ENCODE results near the gene SZRD1.

The SZRD1 gene

GRCh38 chr1:16440470-16441281 is 73.6 kb downstream of the SZRD1 start, which contains the start of gene NECAP2:
TSS of gene NECAP2 (plus strand) at chr1:16440724. CDS start at chr1:16440762, 38 bp downstream.
- DNase-seq (ENCODE audit: low read depth) = peak; percentile 93

DNA sequence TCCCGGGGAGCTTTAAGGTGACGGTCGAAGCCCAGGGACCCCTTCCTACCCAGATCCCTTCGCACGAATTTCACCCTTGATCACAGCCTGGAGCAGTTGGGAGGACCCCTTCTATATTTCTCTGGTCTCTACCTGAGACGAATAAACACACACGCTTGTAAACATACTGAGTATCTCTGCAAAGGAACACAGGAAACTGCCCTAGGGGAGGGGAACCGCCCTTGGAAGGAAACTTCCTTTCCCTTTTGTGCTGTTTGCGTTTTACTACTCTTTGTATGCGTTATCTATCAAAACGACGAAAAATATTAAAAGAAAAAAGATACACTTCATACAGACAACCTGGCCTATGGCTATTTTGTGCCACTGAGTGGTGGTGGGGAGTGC is 74.2 kb downstream of the SZRD1 start:
- DNase-seq (ENCODE audit: low read depth) = no peak

- DNase-seq (ENCODE audit: low read depth) = no peak
Measured at GRCh38 chr1:16442265-16442664, 75.2 kb downstream of the SZRD1 start.

GRCh38 chr1:16442941-16443340 is 75.9 kb downstream of the SZRD1 start:
- DNase-seq (ENCODE audit: low read depth) = no peak

DNA sequence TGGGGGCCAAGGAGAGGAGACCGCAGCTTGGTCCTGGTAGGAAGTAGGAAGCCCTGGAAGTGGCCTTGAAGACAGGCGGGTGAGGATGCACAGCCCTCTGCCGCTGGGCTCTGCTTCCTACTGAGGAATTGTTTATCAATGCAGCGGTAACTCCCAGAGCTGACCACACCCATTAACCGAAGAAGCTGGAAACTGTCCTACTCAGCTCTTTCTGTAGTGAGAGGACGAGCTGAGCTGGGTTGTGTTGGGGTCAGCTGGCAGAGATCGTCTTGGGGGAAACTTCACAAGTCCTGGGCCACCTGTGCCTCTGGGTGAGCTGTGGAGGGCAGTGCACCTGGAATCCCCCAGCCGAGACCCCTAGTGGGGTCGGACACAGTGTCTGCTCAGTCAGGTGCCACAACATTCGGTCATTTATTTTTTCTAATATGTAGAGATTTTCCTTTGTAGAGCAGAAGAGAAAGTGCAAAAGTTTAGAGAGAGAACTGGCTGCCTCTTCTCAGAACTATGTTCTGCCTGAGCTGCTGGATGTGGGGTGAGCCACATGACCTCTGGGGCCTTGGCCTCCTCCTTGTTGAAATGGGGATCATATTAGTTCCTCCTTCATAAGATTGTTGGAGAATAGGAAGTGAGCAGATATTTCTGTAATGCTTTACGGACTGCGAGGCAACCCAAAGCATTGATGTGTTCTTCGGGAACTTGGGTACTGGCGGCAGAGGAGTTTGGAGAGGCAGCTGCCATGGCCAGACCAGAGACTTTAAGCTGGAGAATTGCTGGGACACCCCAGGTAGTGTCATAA is 77.1 kb downstream of the SZRD1 start:
- DNase-seq (ENCODE audit: low read depth) = no peak

GRCh38 chr1:16445052-16445451 is 78.0 kb downstream of the SZRD1 start:
- DNase-seq (ENCODE audit: low read depth) = no peak

DNA sequence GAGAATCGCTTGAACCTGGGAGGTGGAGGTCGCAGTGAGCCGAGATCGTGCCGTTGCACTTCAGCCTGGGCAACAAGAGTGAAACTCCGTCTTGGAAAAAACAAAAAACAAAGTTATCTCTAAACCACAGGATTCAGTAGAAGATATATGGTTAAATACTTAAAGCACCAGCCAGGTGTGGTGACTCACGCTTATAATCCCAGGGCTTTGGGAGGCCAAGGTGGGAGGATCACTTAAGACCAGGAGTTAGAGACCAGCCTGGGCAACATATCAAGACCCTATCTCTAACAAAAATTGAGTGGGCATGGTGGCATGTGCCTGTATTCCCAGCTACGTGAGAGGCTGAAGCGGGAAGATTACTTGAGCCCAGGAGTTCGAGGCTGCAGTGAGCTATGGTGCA is 79.1 kb downstream of the SZRD1 start:
- DNase-seq (ENCODE audit: low read depth) = no peak

- DNase-seq (ENCODE audit: low read depth) = no peak
Measured at GRCh38 chr1:16447641-16448040, 80.6 kb downstream of the SZRD1 start.
